Right ventricle myocardium inferior (tissue), 1 donor: ENCODE data around the gene CCDC107. TPM values are rescaled to one million over a fixed set of nuclear protein-coding genes. Genes with fewer than 3 reads are reported as not detected.
"Not testable (repeated sequence)": the region's sequence is repeated elsewhere in the genome, so short reads cannot be mapped to it uniquely, and the experiment has no call there.

Experiments
- ATAC-seq: fragments of 200-7000 bp; cut with Tn5 transposase; one replicate; pipeline ENCODE4 v1.9.1; 2020; ENCODE audit warnings: mild to moderate bottlenecking, moderate library complexity
- DNase-seq: peaks from one replicate; pipeline ENCODE4 v3.0.0; 2021; ENCODE audit errors: missing footprints
- intact Hi-C: fragments of 100-400 bp; cut with DNase I; formaldehyde crosslinking; loops from one replicate; pipeline ENCODE4 v1.11.0; 2022
- total RNA-seq: library from RNA; stranded (reverse); fragmentation: NEBNext Ultra II Directional; extraction: Animal tissue kit (Norgen Biotek cat#: 25700); gene quantifications from one replicate; pipeline ENCODE4 v1.2.1, GENCODE V29; 2021
- donor health status: DM: no; HTN: yes; CAD: no; lungs with severe emphysema.

The CCDC107 gene
- total RNA-seq, 1 donor from 2014 or later = 58.6 TPM

DNA sequence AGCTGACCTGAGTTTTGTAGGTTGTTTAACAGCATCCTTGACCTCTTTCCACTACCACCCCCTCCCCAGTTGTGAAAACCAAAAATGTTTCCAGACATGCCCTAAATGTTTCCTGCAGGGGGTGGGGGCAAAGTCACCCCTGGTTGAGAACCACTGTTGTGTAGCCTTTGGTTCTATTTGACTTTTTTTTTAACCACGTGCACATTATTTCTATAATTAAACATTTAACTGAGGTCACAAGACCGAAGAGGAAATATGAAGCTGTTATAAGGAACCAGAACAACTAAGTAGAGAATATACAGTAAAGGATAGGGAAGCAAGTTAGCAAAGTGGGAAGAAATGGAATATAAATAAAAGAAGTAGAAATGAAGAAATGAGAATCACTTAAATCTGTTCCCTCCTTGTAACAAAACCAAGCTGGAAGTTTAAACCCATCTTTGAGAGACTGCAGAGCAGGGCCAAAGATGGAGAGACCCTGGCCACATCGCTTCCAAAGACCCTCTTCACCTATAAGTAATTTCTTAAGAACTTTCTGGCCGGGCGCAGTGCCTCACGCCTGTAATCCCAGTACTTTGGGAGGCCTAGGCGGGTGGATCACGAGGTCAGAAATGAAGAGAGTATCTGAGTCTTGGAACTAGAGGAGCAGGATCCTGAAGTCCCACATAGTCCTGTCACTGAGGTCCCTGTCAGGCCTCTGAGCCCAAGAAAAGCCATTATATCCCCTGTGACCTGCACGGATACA is 21.8 kb upstream of the CCDC107 start:
- DNase-seq = no peak
- no peak for ATAC-seq
- intact Hi-C loops = no loop called here

DNA sequence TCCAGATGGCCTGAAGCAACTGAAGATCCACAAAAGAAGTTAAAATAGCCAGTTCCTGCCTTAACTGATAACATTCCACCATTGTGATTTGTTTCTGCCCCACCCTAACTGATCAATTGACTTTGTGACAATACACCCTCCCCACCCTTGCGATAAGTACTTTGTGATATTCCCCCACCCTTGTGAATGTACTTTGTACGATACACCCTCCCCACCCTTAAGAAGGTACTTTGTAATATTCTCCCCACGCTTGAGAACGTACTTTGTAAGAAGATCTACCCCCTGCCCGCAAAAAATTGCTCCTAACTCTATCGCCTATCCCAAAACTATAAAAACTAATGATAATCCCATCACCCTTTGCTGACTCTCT is 21.2 kb upstream of the CCDC107 start:
- DNase-seq, ATAC-seq, intact Hi-C loops: not testable (repeated sequence)

DNA sequence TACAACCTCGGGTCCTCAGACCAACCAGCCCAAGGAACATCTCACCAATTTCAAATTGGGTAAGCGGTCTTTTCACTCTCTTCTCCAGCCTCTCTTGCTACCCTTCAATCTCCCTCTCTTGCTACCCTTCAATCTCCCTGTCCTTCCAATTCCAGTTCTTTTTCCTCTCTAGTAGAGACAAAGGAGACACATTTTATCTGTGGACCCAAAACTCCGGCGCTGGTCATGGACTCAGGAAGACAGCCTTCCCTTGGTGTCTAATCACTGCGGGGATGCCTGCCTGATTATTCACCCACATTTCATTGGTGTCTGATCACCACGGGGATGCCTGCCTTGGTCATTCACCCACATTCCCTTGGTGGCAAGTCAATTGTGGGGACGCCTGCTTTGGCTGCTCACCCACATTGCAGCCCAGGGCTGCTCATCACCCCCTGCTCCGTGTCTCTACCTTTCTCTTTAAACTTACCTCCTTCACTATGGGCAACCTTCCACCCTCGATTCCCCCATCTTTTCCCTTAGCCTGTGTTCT is 20.6 kb upstream of the CCDC107 start:
- intact Hi-C loops = not testable (repeated sequence)

GRCh38 chr9:35638751-35639150 is 19.3 kb upstream of the CCDC107 start:
- ATAC-seq, intact Hi-C loops, DNase-seq: not testable (repeated sequence)

More for the DNA sequence above, 20.6 kb upstream of the CCDC107 start:
- ATAC-seq, DNase-seq: not testable (repeated sequence)

- intact Hi-C loops, DNase-seq, ATAC-seq: not testable (repeated sequence)
These were observed 18.9 kb upstream of the CCDC107 start for GRCh38 chr9:35639225-35639624.

- ATAC-seq = no peak
- intact Hi-C loops = loop anchor here (10.0 kb wide), 1 partner anchor 245 kb away; no protein-coding TSS in a partner anchor
These were observed 18.5 kb upstream of the CCDC107 start for GRCh38 chr9:35639631-35640030.

GRCh38 chr9:35640431-35640830 is 17.7 kb upstream of the CCDC107 start:
- DNase-seq, ATAC-seq: not testable (repeated sequence)
- intact Hi-C loops = loop anchor here (10.0 kb wide), 1 partner anchor 244 kb away; no protein-coding TSS in a partner anchor

More at GRCh38 chr9:35639631-35640030, 18.5 kb upstream of the CCDC107 start:
- DNase-seq = no peak

- not testable (repeated sequence) for ATAC-seq, DNase-seq
- intact Hi-C loops = loop anchor here (10.0 kb wide), 1 partner anchor 243 kb away; no protein-coding TSS in a partner anchor
These were observed 16.6 kb upstream of the CCDC107 start for GRCh38 chr9:35641478-35641877.

GRCh38 chr9:35643046-35643445 is 15.0 kb upstream of the CCDC107 start:
- DNase-seq = no peak
- intact Hi-C loops = loop anchor here (10.0 kb wide), 1 partner anchor 242 kb away; no protein-coding TSS in a partner anchor
- no peak for ATAC-seq

DNA sequence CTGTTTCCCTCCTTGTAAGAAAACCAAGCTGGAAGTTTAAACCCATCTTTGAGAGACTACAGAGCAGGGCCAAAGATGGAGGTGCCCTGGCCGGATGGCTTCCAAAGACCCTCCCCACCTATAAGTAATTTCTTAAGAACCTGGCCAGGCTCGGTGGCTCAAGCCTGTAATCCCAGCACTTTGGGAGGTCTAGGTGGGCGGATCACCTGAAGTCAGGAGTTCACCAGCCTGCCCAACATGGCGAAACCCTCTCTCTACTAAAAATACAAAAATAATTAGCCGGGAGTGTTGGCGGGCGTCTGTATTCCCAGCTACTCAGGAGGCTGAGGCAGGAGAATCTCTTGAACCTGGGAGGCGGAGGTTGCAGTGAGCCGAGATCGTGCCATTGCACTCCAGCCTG is 12.4 kb upstream of the CCDC107 start:
- ATAC-seq, DNase-seq: not testable (repeated sequence)
- intact Hi-C loops = loop anchor here (2.0 to 10.0 kb wide), 2 partner anchors 41 to 239 kb away; partner anchors contain the start of gene TESK1

DNA sequence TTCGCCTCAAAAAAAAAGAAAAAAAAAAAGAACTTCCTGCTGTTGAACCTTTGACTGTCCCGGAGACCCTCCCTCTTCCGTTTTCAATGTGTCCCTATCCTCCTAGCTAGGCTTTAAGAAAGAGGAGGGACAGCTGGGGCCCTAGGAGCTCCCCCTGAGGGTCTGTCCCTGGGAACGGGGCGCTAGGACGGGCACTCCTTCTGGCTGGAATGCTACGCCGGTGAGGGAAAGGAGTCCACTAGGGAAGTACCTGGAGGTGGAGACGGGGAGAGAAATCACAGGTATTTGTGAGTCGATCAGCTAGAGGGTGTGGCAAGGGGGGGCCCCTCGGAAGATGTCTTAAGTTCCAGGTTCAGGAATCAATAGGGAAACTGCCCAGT is 11.9 kb upstream of the CCDC107 start:
- DNase-seq = no peak
- peak; percentile 17 for ATAC-seq
- intact Hi-C loops = loop anchor here (2.0 to 10.0 kb wide), 2 partner anchors 41 to 239 kb away; partner anchors contain the start of gene TESK1

GRCh38 chr9:35646533-35647265 is 11.4 kb upstream of the CCDC107 start:
- ATAC-seq (peak; percentile 97), DNase-seq (peak; percentile 97)
- intact Hi-C loops = loop anchor here (2.0 to 10.0 kb wide), 2 partner anchors 42 to 238 kb away; partner anchors contain the start of gene TESK1

GRCh38 chr9:35649431-35650340 is 8.4 kb upstream of the CCDC107 start:
- ATAC-seq (no peak), DNase-seq (no peak)
- intact Hi-C loops = loop anchor here (10.0 kb wide), 1 partner anchor 235 kb away; no protein-coding TSS in a partner anchor

DNA sequence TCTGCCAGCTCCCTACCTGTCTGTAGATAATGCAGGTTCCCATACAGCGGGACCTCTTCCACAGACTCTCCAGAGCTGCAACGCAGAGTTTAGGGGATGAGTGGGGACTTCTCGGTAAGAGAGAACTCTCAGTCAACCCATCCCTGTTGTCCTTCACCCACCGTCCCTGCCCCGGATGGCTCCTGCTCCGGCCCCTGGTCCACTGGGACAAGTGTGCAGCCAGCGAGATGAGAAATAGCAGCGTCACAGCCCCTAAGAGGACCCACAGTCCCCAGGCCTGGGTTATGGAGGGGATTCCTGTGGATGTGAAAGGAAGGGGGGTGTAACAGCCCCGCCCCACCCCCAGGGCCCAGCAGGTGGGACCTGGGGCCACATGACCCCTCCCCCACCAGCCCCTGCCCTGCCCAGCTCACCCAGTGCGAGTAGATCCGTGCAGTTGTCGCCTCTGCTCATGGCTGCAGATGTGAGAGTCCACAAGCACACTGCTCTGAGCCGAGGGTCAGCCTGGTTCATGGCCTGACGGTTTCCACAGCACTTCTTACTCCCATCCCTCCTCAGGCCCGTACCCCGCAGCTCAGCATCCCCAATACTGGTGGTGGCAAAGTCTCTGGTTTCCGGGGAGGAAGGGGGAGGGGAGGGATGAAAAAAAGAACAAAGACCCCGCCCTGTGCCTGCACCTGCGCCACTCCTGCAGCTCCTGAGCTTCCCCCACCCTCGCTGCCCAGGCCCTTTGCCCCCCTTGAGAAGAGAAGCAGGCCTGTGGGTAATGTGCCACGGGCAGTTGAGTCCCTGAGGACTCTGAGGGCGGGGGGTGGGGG is 7.5 kb upstream of the CCDC107 start, which contains the start of gene SIT1:
TSS of gene SIT1 (minus strand) at position 591 of the 818 bp plus-strand sequence. CDS start at position 513, 78 bp downstream.
- no peak for DNase-seq
- intact Hi-C loops = no loop called here

GRCh38 chr9:35651956-35652828 is 5.9 kb upstream of the CCDC107 start:
- DNase-seq (no peak), ATAC-seq (no peak)
- intact Hi-C loops = no loop called here

More for the DNA sequence above, 7.5 kb upstream of the CCDC107 start, which contains the start of gene SIT1:
- no peak for ATAC-seq

DNA sequence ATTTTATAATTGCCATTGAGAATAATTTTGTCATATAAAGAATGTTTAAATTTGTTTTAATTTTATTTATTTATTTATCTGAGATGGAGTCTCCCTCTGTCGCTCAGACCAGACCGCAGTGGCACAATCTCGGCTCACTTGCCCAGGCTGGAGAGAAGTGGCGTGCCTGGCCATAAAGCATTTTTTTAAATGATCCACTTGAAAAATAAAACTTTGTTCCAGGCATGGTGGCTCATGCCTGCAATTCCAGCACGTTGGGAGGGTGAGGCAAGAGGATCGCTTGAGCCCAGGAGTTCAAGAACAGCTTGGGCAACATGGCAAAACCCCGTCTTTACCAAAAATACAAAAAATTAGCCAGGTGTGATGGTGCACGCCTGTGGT is 5.3 kb upstream of the CCDC107 start:
- DNase-seq = no peak
- no peak for ATAC-seq
- intact Hi-C loops = loop anchor here (1.0 kb wide), 1 partner anchor 101 kb away; the partner anchor contains the start of gene MSMP
